ENCODE measurements around the gene LMAN1L.
A peak's percentile ranks its signal among the peaks of the same experiment; 100 is the strongest.

LMAN1L gene

DNA sequence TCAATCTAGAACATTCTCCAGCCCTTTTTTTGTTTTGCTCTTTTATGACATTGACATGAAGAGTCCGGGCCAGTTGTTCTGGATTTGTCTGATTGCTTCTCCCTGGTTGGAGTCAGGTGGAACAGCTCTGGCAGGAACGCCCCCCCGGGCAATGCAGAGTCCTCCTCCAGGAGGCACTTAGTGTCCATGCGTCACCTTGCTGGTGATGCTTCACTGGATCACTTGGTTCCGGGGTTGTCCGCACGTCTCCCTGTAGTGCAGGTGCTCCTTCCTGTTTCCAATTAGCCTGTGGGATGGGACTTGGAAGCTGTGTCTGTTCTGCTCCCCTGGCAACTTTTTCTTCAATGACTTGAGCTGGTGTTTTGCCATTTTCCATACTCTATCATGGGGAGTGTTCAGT, 21.0 kb upstream of the LMAN1L start:
- DNase-seq = no peak
- no peak overlapping the region for H2BK5ac ChIP-seq (ENCODE audit: low read depth, low read length, poor library complexity, severe bottlenecking)
- H3K79me1 ChIP-seq (replicated peaks; ENCODE audit: low read length, poor library complexity, severe bottlenecking) = peaks cover 24% of the 10 kb centered on the region
- H2AK5ac ChIP-seq (ENCODE audit: low read length, severe bottlenecking) = peak overlapping the region; percentile 71
- no peak overlapping the region for H3K4ac ChIP-seq (ENCODE audit: low read depth in 1 of 2, low read length in 2 of 2)
- H3K4me2 ChIP-seq (ENCODE audit: low read length, poor library complexity, severe bottlenecking) = no peak overlapping the region
- no peak overlapping the region for H3K4me3 ChIP-seq (ENCODE audit: insufficient read depth in 1 of 2, low read depth in 1 of 2, low read length in 2 of 2)
- H4K91ac ChIP-seq (ENCODE audit: low read length) = no peak overlapping the region
- 96% methylated on average over 7 of the region's 7 CpGs for WGBS
- peak overlapping the region; percentile 78 for H3K9ac ChIP-seq (ENCODE audit: low read length)
- peaks cover 0 to 14% of the 10 kb centered on the region in 2 experiments for H3K36me3 ChIP-seq (ENCODE audit: control insufficient read depth in 1 of 2, insufficient read depth in 2 of 2, low read depth in 1 of 2, low read length in 2 of 2)
- no peak overlapping the region for H2BK12ac ChIP-seq (ENCODE audit: low read length in 2 of 2)
- H3K27ac ChIP-seq (ENCODE audit: low read length, poor library complexity, severe bottlenecking) = no peak overlapping the region
- H3K23ac ChIP-seq (ENCODE audit: low read length in 2 of 2) = no peak overlapping the region
- no peak overlapping the region for H2AFZ ChIP-seq (ENCODE audit: low read depth, low read length)
- H3K27me3 ChIP-seq (ENCODE audit: control insufficient read depth in 1 of 2, insufficient read depth in 1 of 2, low read length in 2 of 2) = no peaks in the 10 kb centered on the region
- H3K14ac ChIP-seq (ENCODE audit: low read length in 2 of 2) = no peak overlapping the region
- no peak overlapping the region for H2BK120ac ChIP-seq (ENCODE audit: low read depth, low read length)
- H3K18ac ChIP-seq (ENCODE audit: low read depth in 1 of 2, low read length in 2 of 2) = no peak overlapping the region
- H4K8ac ChIP-seq (ENCODE audit: low read length) = no peak overlapping the region
- peaks cover 71% of the 10 kb centered on the region for H3K4me1 ChIP-seq (ENCODE audit: control insufficient read depth, insufficient read depth, low read depth, low read length)
- H2BK15ac ChIP-seq (ENCODE audit: low read depth, poor library complexity, severe bottlenecking) = no peak overlapping the region
- no peaks in the 10 kb centered on the region for H3K9me3 ChIP-seq (ENCODE audit: control insufficient read depth, low read length)

DNA sequence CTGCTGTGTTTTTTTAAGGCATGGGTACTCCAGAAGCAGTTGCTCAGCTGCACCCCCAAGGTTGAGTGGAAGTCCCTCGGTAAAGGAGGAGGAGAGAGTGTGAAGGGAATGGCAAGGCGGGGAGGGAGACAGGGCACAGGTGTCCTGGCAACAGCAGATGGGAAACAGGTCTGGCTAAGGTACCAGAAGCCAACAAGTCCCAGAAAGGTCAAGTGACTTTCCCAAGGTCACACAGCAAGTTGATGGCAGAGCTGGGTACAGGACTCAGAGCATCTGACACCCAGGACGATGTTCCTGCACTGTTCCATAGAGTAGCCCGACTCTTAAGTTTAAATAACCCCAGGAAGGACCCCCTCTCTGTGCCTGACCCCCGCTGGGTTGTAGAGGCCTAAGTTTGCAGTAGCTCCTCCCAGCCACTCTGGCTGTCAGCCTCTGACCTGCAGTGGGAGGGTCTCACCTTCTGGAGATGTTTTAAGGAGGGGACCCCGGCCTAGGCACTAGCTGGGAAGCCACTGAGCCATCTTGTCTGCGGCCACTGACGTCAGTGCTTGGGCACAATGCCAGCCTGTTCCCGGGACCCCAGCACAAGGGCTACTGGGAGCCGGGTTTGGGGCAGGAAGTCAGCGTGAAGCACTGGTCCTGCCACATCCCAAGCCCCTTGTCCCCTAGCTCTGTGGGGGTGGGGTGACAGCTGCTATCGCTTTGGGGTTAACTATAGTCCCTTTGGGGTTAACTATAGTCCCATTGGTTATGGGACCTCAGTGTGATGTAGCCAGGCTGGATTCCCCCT, 20.2 kb upstream of the LMAN1L start:
- no peak overlapping the region for H3K23ac ChIP-seq (ENCODE audit: low read length in 2 of 2)
- peak overlapping the region; percentile 71 for H2AK5ac ChIP-seq (ENCODE audit: low read length, severe bottlenecking)
- H3K27me3 ChIP-seq (ENCODE audit: control insufficient read depth in 1 of 2, insufficient read depth in 1 of 2, low read length in 2 of 2) = no peaks in the 10 kb centered on the region
- H2BK120ac ChIP-seq (ENCODE audit: low read depth, low read length) = no peak overlapping the region
- H2BK15ac ChIP-seq (ENCODE audit: low read depth, poor library complexity, severe bottlenecking) = no peak overlapping the region
- no peak overlapping the region for H3K4me2 ChIP-seq (ENCODE audit: low read length, poor library complexity, severe bottlenecking)
- no peak overlapping the region for H3K14ac ChIP-seq (ENCODE audit: low read length in 2 of 2)
- H3K36me3 ChIP-seq (ENCODE audit: control insufficient read depth in 1 of 2, insufficient read depth in 2 of 2, low read depth in 1 of 2, low read length in 2 of 2) = peaks cover 0 to 14% of the 10 kb centered on the region in 2 experiments
- no peaks in the 10 kb centered on the region for H3K9me3 ChIP-seq (ENCODE audit: control insufficient read depth, low read length)
- no peak for DNase-seq
- no peak overlapping the region for H2BK5ac ChIP-seq (ENCODE audit: low read depth, low read length, poor library complexity, severe bottlenecking)
- H3K18ac ChIP-seq (ENCODE audit: low read depth in 1 of 2, low read length in 2 of 2) = no peak overlapping the region
- no peak overlapping the region for H3K4me3 ChIP-seq (ENCODE audit: insufficient read depth in 1 of 2, low read depth in 1 of 2, low read length in 2 of 2)
- H2AFZ ChIP-seq (ENCODE audit: low read depth, low read length) = no peak overlapping the region
- peaks cover 23% of the 10 kb centered on the region for H3K79me1 ChIP-seq (replicated peaks; ENCODE audit: low read length, poor library complexity, severe bottlenecking)
- H3K4ac ChIP-seq (ENCODE audit: low read depth in 1 of 2, low read length in 2 of 2) = no peak overlapping the region
- no peak overlapping the region for H2BK12ac ChIP-seq (ENCODE audit: low read length in 2 of 2)
- no peak overlapping the region for H4K91ac ChIP-seq (ENCODE audit: low read length)
- peaks cover 63% of the 10 kb centered on the region for H3K4me1 ChIP-seq (ENCODE audit: control insufficient read depth, insufficient read depth, low read depth, low read length)
- H3K9ac ChIP-seq (ENCODE audit: low read length) = peak overlapping the region; percentile 78
- no peak overlapping the region for H4K8ac ChIP-seq (ENCODE audit: low read length)
- no peak overlapping the region for H3K27ac ChIP-seq (ENCODE audit: low read length, poor library complexity, severe bottlenecking)
- 94% methylated on average over 11 of the region's 12 CpGs for WGBS

DNA sequence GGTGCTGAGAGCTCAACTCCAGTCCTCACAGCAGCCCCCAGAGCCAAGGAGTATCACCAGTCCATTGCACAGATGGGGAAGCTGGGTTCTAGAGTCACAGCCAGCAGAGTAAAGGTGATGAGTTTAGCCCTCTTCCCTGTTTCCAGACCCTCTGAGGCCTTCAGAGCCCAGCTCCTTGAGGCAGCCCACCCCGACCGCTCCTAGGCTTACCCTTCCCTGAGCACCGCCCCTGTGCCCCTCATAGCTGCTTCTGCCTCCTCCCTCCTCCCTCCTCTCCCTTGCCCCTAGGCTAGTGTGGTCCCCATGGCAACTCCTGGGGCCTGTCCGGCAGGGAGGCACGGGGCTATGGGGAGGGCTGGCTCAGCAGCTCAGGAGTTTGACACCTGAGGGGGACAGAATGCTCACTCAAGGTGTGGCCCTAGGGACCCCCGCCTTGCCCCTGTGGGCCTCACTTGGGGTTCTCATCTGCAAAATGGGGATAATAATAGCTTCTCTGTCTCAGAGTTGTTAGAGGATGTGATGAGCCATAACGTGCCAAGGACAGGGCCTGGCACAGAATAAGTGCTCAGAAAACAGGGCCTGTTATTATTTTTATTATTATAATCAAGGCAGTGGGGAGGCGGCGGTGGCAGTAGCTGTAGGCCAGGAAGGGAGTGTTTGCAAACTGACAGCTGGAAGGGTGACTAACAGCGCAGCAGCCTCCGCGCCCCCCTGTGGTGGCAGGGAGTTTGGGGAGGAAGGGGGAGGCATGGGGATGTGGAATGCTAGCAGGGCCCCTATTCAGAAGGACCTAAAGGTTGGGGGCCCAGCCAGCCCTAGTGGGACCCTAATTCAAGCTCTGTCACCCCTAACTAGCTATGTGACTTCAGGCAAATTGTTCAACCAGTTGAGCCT, 19.3 kb upstream of the LMAN1L start:
- H3K79me1 ChIP-seq (replicated peaks; ENCODE audit: low read length, poor library complexity, severe bottlenecking) = peaks cover 28% of the 10 kb centered on the region
- peaks cover 3 to 23% of the 10 kb centered on the region in 2 experiments for H3K36me3 ChIP-seq (ENCODE audit: control insufficient read depth in 1 of 2, insufficient read depth in 2 of 2, low read depth in 1 of 2, low read length in 2 of 2)
- H2AK5ac ChIP-seq (ENCODE audit: low read length, severe bottlenecking) = no peak overlapping the region
- H2BK5ac ChIP-seq (ENCODE audit: low read depth, low read length, poor library complexity, severe bottlenecking) = no peak overlapping the region
- H2AFZ ChIP-seq (ENCODE audit: low read depth, low read length) = no peak overlapping the region
- no peak overlapping the region for H3K4me2 ChIP-seq (ENCODE audit: low read length, poor library complexity, severe bottlenecking)
- no peak overlapping the region for H4K91ac ChIP-seq (ENCODE audit: low read length)
- H2BK15ac ChIP-seq (ENCODE audit: low read depth, poor library complexity, severe bottlenecking) = no peak overlapping the region
- no peak overlapping the region for H2BK12ac ChIP-seq (ENCODE audit: low read length in 2 of 2)
- WGBS = 78% methylated on average over 12 of the region's 12 CpGs
- H3K4ac ChIP-seq (ENCODE audit: low read depth in 1 of 2, low read length in 2 of 2) = peak overlapping the region in 1 of 2 experiments; percentile 6
- H3K4me1 ChIP-seq (ENCODE audit: control insufficient read depth, insufficient read depth, low read depth, low read length) = peaks cover 54% of the 10 kb centered on the region
- H3K9ac ChIP-seq (ENCODE audit: low read length) = peak overlapping the region; percentile 35
- H3K27ac ChIP-seq (ENCODE audit: low read length, poor library complexity, severe bottlenecking) = no peak overlapping the region
- H3K9me3 ChIP-seq (ENCODE audit: control insufficient read depth, low read length) = no peaks in the 10 kb centered on the region
- peak; percentile 30 for DNase-seq
- H3K23ac ChIP-seq (ENCODE audit: low read length in 2 of 2) = peak overlapping the region in 1 of 2 experiments; percentile 20
- no peaks in the 10 kb centered on the region for H3K27me3 ChIP-seq (ENCODE audit: control insufficient read depth in 1 of 2, insufficient read depth in 1 of 2, low read length in 2 of 2)
- H2BK120ac ChIP-seq (ENCODE audit: low read depth, low read length) = no peak overlapping the region
- H3K18ac ChIP-seq (ENCODE audit: low read depth in 1 of 2, low read length in 2 of 2) = no peak overlapping the region
- no peak overlapping the region for H4K8ac ChIP-seq (ENCODE audit: low read length)
- H3K14ac ChIP-seq (ENCODE audit: low read length in 2 of 2) = peak overlapping the region in 1 of 2 experiments; percentile 81
- H3K4me3 ChIP-seq (ENCODE audit: insufficient read depth in 1 of 2, low read depth in 1 of 2, low read length in 2 of 2) = no peak overlapping the region

Data from mesenchymal stem cell (in vitro differentiated cells and primary cell).